SK-MEL-5 (cell line): ENCODE data around the gene GRAMD1A. TPM values are rescaled to one million over a fixed set of nuclear protein-coding genes. Genes with fewer than 3 reads are reported as not detected.

Experiments used
- DNase-seq: peaks from one replicate; pipeline ENCODE4 v3.0.0-alpha.2; 2016; ENCODE audit warnings: low read depth, low spot score
- in situ Hi-C: cut with HindIII; loops from 2 replicates; pipeline ENCODE4 v1.10.0; 2016; ENCODE audit warnings: low sequenced_read_pairs, high pct_unique_total_duplicates, low pct_unique_long_range_greater_than_20kb
- total RNA-seq: library from RNA; depleted of rRNA; stranded (reverse); fragments of >200 nt; shearing (Covaris generic); gene quantifications from 2 replicates; pipeline ENCODE4 v1.2.3, GENCODE V29; 2014

Gene GRAMD1A
- total RNA-seq, 1 experiment from 2014 or later, result 20.6 TPM

DNA sequence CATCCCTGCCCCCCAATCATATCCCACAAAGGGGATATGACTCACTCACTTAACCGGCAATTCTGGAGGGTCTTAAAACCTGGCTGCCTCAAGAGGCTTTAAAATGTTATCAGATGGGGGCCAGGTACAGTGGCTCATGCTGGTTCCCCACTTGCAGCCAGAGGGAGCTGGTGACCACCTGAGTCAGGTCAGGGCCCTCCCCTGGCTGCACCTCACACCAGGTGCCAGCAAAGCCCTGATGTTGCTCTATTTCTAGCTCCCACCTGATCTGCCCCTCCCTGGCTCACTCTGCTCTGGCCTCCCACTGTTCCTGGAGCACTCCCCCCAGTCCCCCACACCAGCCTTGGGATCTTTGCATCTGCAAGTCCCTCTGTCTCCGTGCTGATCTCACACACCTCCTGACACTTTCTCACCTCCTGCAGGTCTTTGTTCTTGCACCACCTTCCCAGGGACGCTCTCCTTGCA, 55.6 kb downstream of the GRAMD1A start:
- in situ Hi-C loops, result no loop called here
- no peak for DNase-seq

DNA sequence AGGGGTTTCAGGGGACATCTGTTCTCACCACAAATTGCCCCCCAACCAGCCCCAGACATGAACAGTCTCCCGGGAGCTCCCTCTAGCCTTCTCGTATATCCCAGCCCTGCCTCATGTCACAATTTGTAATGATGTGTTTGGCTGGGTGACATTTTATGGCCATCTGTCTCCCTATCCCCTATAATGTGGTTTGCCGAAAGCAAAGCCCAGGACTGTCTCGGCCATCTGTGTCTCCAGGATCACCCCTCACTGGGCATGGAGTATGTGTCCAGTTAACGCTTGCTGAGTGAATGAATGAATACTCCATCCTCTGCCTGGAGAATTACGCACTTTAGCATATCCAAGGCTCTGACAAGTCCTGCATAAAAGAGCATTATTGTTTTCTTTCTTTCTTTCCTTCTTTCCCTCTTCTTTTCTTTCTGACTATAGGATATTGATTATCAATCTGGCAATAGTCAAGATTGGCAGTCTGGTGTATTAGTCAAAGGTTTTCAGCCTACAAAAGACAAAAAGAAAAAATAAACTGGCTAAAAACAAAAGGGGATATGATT, 56.5 kb downstream of the GRAMD1A start:
- DNase-seq, result no peak
- in situ Hi-C loops, result no loop called here

DNA sequence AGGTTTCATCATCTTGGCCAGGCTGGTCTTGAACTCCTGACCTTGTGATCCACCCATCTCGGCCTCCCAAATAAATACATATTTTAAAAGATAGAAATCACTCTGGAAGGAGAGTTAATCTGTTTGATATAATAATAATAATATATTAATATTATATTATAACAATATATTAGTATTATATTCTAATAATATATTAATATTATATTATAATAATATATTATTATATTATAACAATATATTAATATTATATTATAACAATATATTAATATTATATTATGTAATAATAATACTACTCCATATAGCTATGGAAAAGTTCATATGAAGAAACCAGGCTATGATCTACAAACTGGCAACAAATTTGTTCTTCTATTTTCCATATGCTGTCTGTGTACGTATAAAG, 58.2 kb downstream of the GRAMD1A start:
- DNase-seq, result no peak
- in situ Hi-C loops, result no loop called here

DNA sequence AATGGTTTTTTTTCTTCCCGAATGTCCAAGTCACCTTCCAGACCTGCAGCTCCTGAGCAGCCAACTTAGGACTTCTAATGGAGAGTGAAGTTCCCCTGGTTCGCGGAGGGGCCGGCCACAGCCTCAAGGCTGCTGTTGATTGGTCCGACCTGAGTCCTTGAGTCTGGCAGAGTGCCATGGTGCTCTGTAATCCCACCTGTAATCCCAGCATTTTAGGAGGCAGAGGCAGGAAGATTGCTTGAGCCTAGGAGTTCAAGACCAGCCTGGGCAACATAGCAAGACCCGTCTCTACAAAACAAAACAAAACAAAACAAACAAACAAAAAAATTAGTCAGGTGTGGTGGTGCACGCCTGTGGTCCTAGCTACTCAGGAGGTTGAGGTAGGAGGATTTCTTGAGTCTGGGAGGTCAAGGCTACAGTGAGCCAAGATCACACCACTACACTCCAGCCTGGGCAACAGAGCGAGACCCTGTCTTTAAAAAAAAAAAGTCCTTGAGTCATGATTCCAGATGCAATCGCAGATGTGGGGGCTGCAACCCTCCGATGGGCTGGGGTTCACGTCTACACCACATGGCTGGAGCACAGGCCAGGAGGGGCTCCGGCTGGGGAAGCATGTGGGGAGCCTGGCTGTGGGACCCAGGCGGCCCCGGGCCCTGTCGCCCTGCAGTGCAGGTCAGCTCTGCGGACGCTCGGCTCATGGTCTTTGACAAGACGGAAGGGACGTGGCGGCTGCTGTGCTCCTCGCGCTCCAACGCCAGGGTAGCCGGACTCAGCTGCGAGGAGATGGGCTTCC, 59.1 kb downstream of the GRAMD1A start:
- no peak for DNase-seq
- in situ Hi-C loops, result no loop called here

DNA sequence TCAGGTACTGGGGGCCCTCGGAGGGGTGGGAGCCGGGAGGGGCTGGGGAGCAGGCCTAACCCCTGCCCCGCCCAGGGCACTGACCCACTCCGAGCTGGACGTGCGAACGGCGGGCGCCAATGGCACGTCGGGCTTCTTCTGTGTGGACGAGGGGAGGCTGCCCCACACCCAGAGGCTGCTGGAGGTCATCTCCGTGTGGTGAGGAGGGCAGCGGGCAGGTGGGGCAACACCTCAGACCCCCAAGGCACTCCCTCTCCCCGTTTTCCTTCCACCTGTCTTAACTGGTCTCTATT, 59.6 kb downstream of the GRAMD1A start:
- DNase-seq, result no peak
- in situ Hi-C loops, result no loop called here

DNA sequence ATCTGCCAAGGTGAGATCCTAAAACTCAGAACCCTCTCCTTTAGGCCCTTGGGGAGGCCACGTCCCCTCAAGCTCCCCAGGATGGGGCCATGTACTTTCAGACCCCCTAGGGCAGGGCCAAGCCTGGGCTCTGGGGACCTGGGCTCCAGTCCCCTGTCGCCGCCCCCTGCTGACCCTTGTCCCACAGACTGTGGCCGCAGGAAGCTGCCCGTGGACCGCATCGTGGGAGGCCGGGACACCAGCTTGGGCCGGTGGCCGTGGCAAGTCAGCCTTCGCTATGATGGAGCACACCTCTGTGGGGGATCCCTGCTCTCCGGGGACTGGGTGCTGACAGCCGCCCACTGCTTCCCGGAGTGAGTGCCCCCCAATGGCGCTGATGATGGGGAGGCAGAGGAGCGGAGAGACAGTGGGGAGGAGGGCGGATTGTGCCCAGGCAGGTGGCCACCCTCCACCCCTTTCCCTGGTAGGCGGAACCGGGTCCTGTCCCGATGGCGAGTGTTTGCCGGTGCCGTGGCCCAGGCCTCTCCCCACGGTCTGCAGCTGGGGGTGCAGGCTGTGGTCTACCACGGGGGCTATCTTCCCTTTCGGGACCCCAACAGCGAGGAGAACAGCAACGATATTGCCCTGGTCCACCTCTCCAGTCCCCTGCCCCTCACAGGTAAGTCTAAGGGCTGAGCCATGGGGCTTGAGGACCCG, 60.2 kb downstream of the GRAMD1A start:
- no peak for DNase-seq
- in situ Hi-C loops, result no loop called here

DNA sequence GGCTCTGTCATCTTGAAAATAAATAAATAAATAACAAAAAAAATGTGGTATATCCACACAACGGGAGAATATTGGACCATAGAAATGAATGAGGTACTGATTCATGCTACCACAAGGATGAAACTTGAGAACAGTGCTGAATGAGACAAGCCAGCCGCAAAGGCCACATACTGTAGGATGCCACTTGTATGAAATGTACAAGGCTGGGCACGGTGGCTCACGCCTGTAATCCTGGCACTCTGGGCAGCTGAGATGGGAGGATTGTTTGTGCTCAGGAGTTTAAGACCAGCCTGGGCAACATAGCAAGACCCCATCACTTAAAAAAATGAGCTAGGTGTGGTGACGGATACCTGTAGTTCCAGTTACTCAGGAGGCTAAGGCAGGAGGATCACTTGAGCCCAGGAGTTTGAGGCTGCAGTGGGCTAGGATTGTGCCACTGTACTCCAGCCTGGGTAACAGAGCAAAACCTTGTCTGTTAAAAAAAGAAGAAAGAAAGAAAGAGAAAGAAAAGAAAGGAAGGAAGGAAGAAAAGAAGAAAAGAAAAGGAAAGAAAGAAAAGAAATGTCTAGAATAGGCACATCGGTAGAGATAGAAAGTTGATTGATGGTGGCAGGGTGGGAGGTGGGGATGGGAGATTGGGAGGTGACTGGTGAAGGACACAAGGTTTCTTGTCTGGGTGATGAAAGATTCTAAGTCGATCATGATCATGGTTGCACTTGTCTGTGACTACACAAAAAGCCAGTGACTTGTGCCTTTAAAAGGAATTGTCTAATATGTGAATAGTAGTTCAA, 61.7 kb downstream of the GRAMD1A start:
- DNase-seq, result peak; percentile 22
- in situ Hi-C loops, result no loop called here

DNA sequence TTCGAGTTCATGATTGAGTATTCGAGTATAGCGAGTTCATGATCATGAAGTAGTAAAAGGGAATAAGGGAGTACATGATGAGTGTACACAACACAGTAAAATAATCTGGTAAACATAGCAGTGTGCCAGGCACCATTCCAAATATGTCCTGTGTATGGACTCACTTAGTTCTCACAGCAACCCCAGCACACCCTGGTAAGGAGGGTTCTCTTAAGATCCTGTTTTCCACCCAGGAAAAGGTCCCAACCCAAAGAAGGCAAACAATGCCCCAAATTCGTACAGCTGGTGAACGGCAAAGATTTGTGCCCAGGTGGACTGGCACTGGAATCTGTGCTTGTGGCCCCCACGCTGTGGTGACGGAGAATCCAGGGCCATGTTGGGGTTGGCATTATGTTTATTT, 62.8 kb downstream of the GRAMD1A start:
- in situ Hi-C loops, result no loop called here
- DNase-seq, result no peak

DNA sequence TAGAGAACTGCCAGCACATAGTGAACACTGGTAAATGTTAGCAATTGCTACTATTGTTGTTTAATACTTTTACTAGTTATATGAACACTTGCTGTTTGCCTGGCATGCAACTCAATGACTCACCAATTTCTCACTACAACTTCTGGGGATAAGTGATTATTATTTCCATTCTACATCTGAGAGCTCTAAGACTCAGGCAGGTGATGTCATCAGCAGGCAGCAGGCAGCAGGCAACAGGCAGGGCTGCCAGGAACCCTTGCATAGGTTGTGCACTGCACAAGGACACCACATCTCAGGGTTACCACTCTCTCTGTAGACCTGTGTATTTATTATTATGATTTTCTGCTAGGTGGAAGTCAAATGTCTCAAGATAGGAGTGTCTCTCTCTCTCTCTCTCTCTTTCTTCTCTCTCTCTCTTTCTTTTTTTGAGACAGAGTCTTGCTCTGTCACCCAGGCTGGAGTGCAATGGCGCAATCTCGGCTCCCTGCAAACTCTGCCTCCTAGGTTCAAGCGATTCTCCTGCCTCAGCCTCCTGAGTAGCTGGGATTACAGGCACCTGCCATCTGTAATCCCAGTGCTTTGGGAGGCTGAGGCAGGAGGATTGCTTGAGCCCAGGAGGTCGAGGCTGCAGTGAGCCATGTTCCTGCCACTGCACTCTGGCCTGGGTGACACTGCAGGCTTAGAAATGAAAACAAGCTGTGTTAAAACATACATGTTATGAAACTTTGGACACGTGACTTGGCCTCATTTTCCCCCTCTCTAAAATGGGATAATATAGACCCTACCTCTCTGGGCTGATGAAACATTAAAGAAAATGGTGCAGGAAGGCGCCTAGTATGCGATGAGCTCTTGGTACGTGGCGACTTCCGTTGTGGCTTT, 64.1 kb downstream of the GRAMD1A start:
- DNase-seq, result no peak
- in situ Hi-C loops, result no loop called here

DNA sequence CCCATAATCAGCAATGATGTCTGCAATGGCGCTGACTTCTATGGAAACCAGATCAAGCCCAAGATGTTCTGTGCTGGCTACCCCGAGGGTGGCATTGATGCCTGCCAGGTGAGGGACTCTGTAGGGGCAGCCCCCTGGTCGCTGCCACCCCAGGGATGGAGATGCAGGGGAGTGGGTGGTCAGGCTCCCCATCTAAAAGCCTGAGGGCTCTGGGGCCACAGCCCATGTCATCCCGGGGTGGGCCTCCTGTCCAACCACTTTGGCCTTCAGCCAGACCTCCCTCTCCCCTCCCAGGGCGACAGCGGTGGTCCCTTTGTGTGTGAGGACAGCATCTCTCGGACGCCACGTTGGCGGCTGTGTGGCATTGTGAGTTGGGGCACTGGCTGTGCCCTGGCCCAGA, 65.5 kb downstream of the GRAMD1A start:
- DNase-seq, result no peak
- in situ Hi-C loops, result no loop called here

DNA sequence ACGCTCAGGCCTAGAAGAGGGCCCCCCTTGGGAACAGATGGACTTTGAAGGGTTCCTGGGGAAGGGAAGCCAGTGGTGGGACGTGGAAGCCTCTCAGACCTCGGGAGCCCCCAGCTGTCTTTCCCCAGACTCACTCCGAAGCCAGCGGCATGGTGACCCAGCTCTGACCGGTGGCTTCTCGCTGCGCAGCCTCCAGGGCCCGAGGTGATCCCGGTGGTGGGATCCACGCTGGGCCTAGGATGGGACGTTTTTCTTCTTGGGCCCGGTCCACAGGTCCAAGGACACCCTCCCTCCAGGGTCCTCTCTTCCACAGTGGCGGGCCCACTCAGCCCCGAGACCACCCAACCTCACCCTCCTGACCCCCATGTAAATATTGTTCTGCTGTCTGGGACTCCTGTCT, 66.0 kb downstream of the GRAMD1A start:
- no peak for DNase-seq
- in situ Hi-C loops, result no loop called here

DNA sequence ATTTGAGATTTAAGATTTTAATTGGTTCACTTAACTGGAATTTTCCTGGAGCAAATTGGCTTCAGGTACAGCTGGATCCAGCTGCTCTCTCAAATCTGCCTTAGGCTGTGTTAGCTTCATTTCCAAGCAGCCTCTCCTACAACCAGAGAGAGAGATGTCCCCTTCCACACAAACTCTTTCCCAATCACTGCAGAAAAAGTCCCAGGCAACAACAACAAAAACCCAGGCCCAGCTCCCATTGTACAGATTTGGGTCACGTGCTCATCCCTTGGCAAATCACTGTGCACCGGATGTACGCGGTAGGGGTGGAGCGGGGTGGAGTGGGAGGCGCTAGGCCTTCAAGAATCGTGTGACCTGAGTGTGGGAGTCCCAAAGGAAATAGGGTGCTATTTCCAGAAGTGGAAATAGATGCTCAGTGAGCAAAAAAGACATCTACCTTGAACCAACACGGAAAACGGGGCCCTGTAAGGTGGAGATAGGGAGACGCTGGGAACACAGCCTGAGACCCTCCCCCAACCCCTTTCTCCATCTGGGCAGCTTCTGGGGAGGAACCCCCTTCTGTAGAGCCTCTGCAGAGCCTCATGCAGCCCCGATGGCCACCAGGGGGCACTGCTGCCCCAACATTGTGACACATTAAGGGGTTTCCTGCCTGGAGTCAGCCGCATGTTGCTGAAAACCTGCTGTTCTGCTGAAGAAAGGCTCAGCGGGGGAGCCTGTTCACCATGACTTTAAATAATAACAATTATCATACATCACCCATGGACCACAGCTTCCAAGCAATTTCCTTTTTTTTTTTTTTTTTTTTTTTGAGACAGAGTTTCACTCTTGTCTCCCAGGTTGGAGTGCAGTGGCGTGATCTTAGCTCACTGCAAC, 66.8 kb downstream of the GRAMD1A start:
- in situ Hi-C loops, result no loop called here
- peak; percentile 90 for DNase-seq

DNA sequence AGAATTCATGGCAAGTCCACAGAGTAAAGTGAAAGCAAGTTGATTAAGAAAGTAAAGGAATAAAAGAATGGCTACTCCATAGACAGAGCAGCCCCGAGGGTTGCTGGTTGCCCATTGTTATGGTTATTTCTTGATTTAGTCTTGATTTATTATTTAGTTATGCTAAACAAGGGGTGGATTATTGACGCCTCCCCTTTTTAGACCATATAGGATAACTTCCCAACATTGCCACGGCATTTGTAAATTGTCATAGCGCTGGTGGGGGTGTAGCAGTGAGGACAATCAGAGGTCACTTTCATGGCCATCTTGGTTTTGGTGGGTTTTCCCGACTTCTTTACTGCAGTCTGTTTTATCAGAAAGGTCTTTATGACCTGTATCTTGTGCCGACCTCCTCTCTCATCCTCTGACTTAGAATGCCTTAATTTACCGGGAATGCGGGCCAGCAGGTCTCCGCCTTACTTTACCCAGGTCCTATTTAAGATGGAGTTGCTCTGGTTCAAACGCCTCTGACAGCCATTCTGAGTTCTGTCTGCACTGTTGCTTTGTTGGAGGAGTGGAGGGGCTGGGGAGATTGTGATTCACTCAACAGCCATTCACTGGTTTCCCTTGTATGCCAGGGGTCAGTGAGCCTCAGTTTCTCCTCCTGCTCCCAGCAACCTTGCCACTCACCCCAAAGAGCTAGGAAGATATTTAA, 69.0 kb downstream of the GRAMD1A start:
- no peak for DNase-seq
- in situ Hi-C loops, result no loop called here

DNA sequence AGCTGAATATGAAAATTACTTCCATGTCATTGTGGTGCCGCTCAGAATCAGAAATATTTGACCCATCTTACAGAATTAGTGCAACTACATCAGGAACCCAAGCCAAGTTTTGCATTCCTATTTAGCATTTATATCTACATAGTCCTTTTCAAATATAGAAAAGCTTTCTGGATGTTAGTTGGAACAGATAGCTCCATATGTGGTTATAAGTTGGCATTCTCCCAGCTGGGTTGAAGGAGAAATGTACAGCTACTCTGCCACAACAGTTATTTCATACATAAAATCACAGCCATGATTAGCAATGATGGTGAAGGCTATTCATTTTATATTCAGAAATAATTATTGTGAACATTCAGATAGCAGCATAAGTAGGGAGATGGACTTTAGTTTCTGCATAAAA, 69.6 kb downstream of the GRAMD1A start:
- in situ Hi-C loops, result no loop called here
- DNase-seq, result no peak

DNA sequence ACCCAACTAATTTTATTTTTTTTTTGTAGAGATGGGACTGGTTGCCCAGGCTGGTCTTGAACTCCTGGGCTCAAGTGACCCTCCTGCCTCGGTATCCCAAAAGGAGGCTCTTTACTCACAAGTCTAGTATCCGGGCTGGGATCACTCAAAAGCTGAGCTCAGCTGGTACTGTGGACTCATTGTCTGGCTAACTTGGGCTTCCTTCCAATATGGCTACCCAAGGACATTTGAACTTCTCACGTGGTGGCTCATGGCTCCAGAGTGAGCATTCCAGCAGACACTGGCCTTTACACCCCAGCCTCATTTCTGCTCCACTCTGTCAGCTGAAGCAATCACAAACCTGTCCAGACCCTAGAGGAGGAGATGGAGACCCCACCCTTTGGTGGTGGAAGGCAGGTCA, 70.3 kb downstream of the GRAMD1A start:
- in situ Hi-C loops, result no loop called here
- no peak for DNase-seq

DNA sequence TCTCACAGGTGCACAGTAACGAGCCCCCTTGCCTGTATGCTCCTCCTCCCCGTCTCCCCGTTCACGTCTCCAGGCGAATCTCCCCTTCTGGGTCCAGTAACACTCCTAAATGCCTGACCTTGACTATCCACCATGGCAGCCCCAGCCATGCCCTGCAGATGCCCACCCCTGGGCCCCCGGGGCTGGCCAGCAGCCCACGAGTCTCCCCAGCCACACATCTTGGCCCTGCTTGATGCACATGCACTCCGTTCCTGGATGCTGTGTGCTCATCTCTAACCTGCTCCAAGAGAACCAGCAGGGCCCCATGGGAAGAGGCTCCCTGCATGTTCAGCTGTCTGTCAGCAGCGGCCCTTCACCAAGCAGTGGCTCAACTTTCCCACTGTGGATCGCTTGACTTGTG, 73.4 kb downstream of the GRAMD1A start:
- in situ Hi-C loops, result no loop called here
- no peak for DNase-seq
